PC-9 (cell line): ENCODE measurements around the gene HEMK1.

ENCODE experiments used
- CTCF ChIP-seq: fragments of 200-600 bp; sonication (generic); conservative IDR thresholded peaks from 2 replicates; pipeline ENCODE4 v1.6.1; 2017; ENCODE audit warnings: mixed run types, antibody characterized with exemption, mild to moderate bottlenecking, moderate library complexity
- EZH2 ChIP-seq: fragments of 200-600 bp; sonication (generic); IDR thresholded peaks from 2 replicates; pipeline ENCODE4 v1.8.0; 2017; ENCODE audit warnings: antibody characterized with exemption, low read depth

GRCh38 chr3:50585919-50586762 lies 16.8 kb downstream of the HEMK1 start:
- TF ChIP-seq CTCF (no peak), EZH2 (no peak)
